Measurements from ENCODE around the gene C1orf198. TPM values are rescaled to one million over a fixed set of nuclear protein-coding genes. Genes with fewer than 3 reads are reported as not detected.

C1orf198 gene
- total and polyA plus RNA-seq, 4 donors = 3.9 to 11.1 (median 10.4) TPM

- no peak overlapping the region for H3K9ac ChIP-seq (ENCODE audit: low read depth in 1 of 2, low read length in 2 of 2)
- no peak overlapping the region for H3K27ac ChIP-seq (ENCODE audit: low read depth in 1 of 2, low read length in 2 of 2)
- no peaks in the 10 kb centered on the region for H3K27me3 ChIP-seq (ENCODE audit: control insufficient read depth in 4 of 4, insufficient read depth in 4 of 4, low read length in 3 of 4)
- H3K36me3 ChIP-seq (ENCODE audit: control insufficient read depth in 4 of 4, insufficient read depth in 3 of 4, low read depth in 1 of 4, low read length in 3 of 4) = no peaks in the 10 kb centered on the region
- no peaks in the 10 kb centered on the region for H3K9me3 ChIP-seq (ENCODE audit: control insufficient read depth in 4 of 4, low read length in 3 of 4)
- WGBS = 83% methylated on average over 2 of the region's 2 CpGs
- TF ChIP-seq HNF4G (IDR thresholded peaks at IDR 0.05) (no peak), JUND (IDR thresholded peaks at IDR 0.05) (no peak), RXRA (IDR thresholded peaks at IDR 0.05) (no peak), TAF1 (conservative IDR thresholded peaks at IDR 0.05) (no peak), EGR1 (IDR thresholded peaks at IDR 0.05; ENCODE audit: low read depth in 2 of 2) (no peak), ATF3 (IDR thresholded peaks at IDR 0.05) (no peak), YY1 (IDR thresholded peaks at IDR 0.05) (no peak), FOXA1 (IDR thresholded peaks at IDR 0.05) (no peak), HNF4A (conservative IDR thresholded peaks at IDR 0.05) (no peak), GABPA (IDR thresholded peaks at IDR 0.05 in 1 of 2, conservative IDR thresholded peaks at IDR 0.05 in 1 of 2) (no peak), RAD21 (IDR thresholded peaks at IDR 0.05) (no peak), CTCF (IDR thresholded peaks at IDR 0.05; ENCODE audit: low read depth, low read length, missing input control) (no peak), ZBTB33 (IDR thresholded peaks at IDR 0.05) (no peak), NR2F2 (IDR thresholded peaks at IDR 0.05) (no peak), FOXA2 (IDR thresholded peaks at IDR 0.05) (no peak), SP1 (IDR thresholded peaks at IDR 0.05) (no peak)
- TF ChIP-seq, protein P1, sequence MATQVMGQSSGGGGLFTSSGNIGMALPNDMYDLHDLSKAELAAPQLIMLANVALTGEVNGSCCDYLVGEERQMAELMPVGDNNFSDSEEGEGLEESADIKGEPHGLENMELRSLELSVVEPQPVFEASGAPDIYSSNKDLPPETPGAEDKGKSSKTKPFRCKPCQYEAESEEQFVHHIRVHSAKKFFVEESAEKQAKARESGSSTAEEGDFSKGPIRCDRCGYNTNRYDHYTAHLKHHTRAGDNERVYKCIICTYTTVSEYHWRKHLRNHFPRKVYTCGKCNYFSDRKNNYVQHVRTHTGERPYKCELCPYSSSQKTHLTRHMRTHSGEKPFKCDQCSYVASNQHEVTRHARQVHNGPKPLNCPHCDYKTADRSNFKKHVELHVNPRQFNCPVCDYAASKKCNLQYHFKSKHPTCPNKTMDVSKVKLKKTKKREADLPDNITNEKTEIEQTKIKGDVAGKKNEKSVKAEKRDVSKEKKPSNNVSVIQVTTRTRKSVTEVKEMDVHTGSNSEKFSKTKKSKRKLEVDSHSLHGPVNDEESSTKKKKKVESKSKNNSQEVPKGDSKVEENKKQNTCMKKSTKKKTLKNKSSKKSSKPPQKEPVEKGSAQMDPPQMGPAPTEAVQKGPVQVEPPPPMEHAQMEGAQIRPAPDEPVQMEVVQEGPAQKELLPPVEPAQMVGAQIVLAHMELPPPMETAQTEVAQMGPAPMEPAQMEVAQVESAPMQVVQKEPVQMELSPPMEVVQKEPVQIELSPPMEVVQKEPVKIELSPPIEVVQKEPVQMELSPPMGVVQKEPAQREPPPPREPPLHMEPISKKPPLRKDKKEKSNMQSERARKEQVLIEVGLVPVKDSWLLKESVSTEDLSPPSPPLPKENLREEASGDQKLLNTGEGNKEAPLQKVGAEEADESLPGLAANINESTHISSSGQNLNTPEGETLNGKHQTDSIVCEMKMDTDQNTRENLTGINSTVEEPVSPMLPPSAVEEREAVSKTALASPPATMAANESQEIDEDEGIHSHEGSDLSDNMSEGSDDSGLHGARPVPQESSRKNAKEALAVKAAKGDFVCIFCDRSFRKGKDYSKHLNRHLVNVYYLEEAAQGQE (IDR thresholded peaks at IDR 0.05) = no peak
- TF ChIP-seq, protein P2, sequence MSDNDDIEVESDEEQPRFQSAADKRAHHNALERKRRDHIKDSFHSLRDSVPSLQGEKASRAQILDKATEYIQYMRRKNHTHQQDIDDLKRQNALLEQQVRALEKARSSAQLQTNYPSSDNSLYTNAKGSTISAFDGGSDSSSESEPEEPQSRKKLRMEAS (IDR thresholded peaks at IDR 0.05) = no peak
- no peak for DNase-seq (ENCODE audit: low spot score)
- no peak overlapping the region for H3K4me3 ChIP-seq (ENCODE audit: low read depth in 1 of 3, low read length in 3 of 3)
- no peaks in the 10 kb centered on the region for H3K4me1 ChIP-seq (ENCODE audit: control insufficient read depth in 4 of 4, insufficient read depth in 4 of 4, low read length in 3 of 4)
These were observed 61.8 kb downstream of the C1orf198 start for GRCh38 chr1:230806552-230806951.
